Measurements from ENCODE around the gene PXDN.

GRCh38 chr2:1591978-1592907 lies 152.1 kb downstream of the PXDN start:
- TF ChIP-seq CTCF (IDR thresholded peaks at IDR 0.05) (peak; percentile 32; the same call in 1 of the 2 replicates), TEAD4 (CRISPR knock-in tag; IDR thresholded peaks at IDR 0.05) (no peak), ELF4 (CRISPR knock-in tag; IDR thresholded peaks at IDR 0.05; ENCODE audit: low read depth) (no peak), SP1 (CRISPR knock-in tag; conservative IDR thresholded peaks at IDR 0.05) (peak; percentile 60; the same call in 1 of the 2 replicates), RELA (CRISPR knock-in tag; IDR thresholded peaks at IDR 0.05; ENCODE audit: borderline replicate concordance) (no peak), NR2C2 (CRISPR knock-in tag; IDR thresholded peaks at IDR 0.05) (no peak), ZNF232 (CRISPR knock-in tag; IDR thresholded peaks at IDR 0.05) (no peak), KAT7 (CRISPR knock-in tag; IDR thresholded peaks at IDR 0.05; ENCODE audit: borderline replicate concordance) (no peak), NFYB (CRISPR knock-in tag; conservative IDR thresholded peaks at IDR 0.05; ENCODE audit: low read depth) (no peak), E2F4 (CRISPR knock-in tag; IDR thresholded peaks at IDR 0.05; ENCODE audit: borderline replicate concordance, low read depth) (no peak), ERG (CRISPR knock-in tag; IDR thresholded peaks at IDR 0.05) (no peak)
- TF ChIP-seq, protein P1, sequence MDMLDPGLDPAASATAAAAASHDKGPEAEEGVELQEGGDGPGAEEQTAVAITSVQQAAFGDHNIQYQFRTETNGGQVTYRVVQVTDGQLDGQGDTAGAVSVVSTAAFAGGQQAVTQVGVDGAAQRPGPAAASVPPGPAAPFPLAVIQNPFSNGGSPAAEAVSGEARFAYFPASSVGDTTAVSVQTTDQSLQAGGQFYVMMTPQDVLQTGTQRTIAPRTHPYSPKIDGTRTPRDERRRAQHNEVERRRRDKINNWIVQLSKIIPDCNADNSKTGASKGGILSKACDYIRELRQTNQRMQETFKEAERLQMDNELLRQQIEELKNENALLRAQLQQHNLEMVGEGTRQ (CRISPR knock-in tag; IDR thresholded peaks at IDR 0.05) = no peak
- TF ChIP-seq, protein P2, sequence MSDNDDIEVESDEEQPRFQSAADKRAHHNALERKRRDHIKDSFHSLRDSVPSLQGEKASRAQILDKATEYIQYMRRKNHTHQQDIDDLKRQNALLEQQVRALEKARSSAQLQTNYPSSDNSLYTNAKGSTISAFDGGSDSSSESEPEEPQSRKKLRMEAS (CRISPR knock-in tag; IDR thresholded peaks at IDR 0.05) = peak; percentile 65
